Natural killer cell (primary cell): ENCODE results near the gene CNTNAP1. TPM values are rescaled to one million over a fixed set of nuclear protein-coding genes. Genes with fewer than 3 reads are reported as not detected.

Experiments
- ATAC-seq, 3 donors: fragments of 150-1000 bp in 2 of 3; fragments of 200-7000 bp in 1 of 3; cut with Tn5 transposase; 1 replicate in 1 of 3; 2 replicates in 2 of 3; pipeline ENCODE4 v1.10.0; 2021; ENCODE audit warnings: mild to moderate bottlenecking in 2 of 3, moderate library complexity in 2 of 3
- DNase-seq, 2 donors: peaks; one replicate each; pipeline versions ENCODE4 v3.0.0 to v3.0.0-alpha.2; 2013 to 2021; ENCODE audit warnings: mixed read lengths in 1 of 2
- H3K27ac ChIP-seq: one replicate; pipeline ENCODE4 v1.5.1; 2013; ENCODE audit warnings: mild to moderate bottlenecking, low read length
- H3K27me3 ChIP-seq: one replicate; pipeline ENCODE4 v1.6.1; 2013; ENCODE audit warnings: low read length; ENCODE audit not compliant: control insufficient read depth, insufficient read depth
- H3K36me3 ChIP-seq: one replicate; pipeline ENCODE4 v1.6.1; 2013; ENCODE audit warnings: low read length; ENCODE audit not compliant: control insufficient read depth, insufficient read depth
- H3K4me1 ChIP-seq: one replicate; pipeline ENCODE4 v1.6.1; 2013; ENCODE audit warnings: low read length; ENCODE audit not compliant: control insufficient read depth, insufficient read depth
- H3K4me3 ChIP-seq: one replicate; pipeline ENCODE4 v1.5.1; 2013; ENCODE audit warnings: low read length
- H3K9me3 ChIP-seq: one replicate; pipeline ENCODE4 v1.6.1; 2013; ENCODE audit warnings: low read length; ENCODE audit not compliant: control insufficient read depth, insufficient read depth
- H3K27ac Mint-ChIP-seq, 2 donors: one replicate each; pipeline ENCODE4 v1.8.0; 2022; ENCODE audit warnings: mild to moderate bottlenecking in 2 of 2, mixed read lengths in 2 of 2, moderate library complexity in 1 of 2
- H3K27me3 Mint-ChIP-seq, 2 donors: one replicate each; pipeline ENCODE4 v1.8.0; 2022; ENCODE audit warnings: low read depth in 2 of 2, mixed read lengths in 2 of 2
- H3K36me3 Mint-ChIP-seq: one replicate; pipeline ENCODE4 v1.8.0; 2022; ENCODE audit warnings: mixed read lengths
- H3K4me1 Mint-ChIP-seq, 2 donors: one replicate each; pipeline ENCODE4 v1.8.0; 2022; ENCODE audit warnings: mixed read lengths in 2 of 2
- H3K4me3 Mint-ChIP-seq: one replicate; pipeline ENCODE4 v1.8.0; 2022; ENCODE audit warnings: mild to moderate bottlenecking, moderate library complexity, mixed read lengths
- H3K9me3 Mint-ChIP-seq, 2 donors: one replicate each; pipeline ENCODE4 v1.8.0; 2022; ENCODE audit warnings: mixed read lengths in 2 of 2
- CTCF ChIP-seq: fragments of 200-600 bp; IDR thresholded peaks from one replicate; pipeline ENCODE4 v1.8.0; 2022; ENCODE audit warnings: antibody characterized with exemption
- WGBS: methylation state at CpG from one replicate; pipeline ENCODE4 v1.1.7; 2013; ENCODE audit warnings: missing lambda C conversion rate; ENCODE audit not compliant: insufficient coverage; 5-methylcytosine and 5-hydroxymethylcytosine counted together
- intact Hi-C: fragments of 100-400 bp; cut with micrococcal nuclease; formaldehyde crosslinking; loops from one replicate; pipeline ENCODE4 v1.14.2; 2022
- total RNA-seq, 4 donors: library from RNA; stranded (reverse); fragments of 120-200 nt in 1 of 4; gene quantifications; one replicate each; pipeline versions ENCODE4 v1.2.3 to v1.2.4, GENCODE V29; 2013 to 2022

The CNTNAP1 gene
- total RNA-seq, 3 donors from 2014 or later (not counting 1 experiment from before 2014, with no cell fraction given): 0.33 to 0.85 (median 0.39) TPM

GRCh38 chr17:42667088-42667951 is 15.0 kb upstream of the CNTNAP1 start:
- intact Hi-C loops: no loop called here
- DNase-seq (no peak), ATAC-seq (no peak)
- peaks cover 6 to 26% of the 10 kb centered on the region in 2 donors for H3K4me1 Mint-ChIP-seq
- no peaks in the 10 kb centered on the region for H3K9me3 Mint-ChIP-seq
- no peak for TF ChIP-seq CTCF
- H3K27ac Mint-ChIP-seq: no peak overlapping the region
- H3K4me3 Mint-ChIP-seq: no peak overlapping the region
- peaks cover 13% of the 10 kb centered on the region for H3K4me1 ChIP-seq
- H3K27ac ChIP-seq: no peak overlapping the region
- peaks cover 15% of the 10 kb centered on the region for H3K27me3 ChIP-seq
- H3K27me3 Mint-ChIP-seq: peaks cover 15 to 26% of the 10 kb centered on the region in 2 donors
- H3K4me3 ChIP-seq: no peak overlapping the region
- no peaks in the 10 kb centered on the region for H3K36me3 ChIP-seq
- H3K9me3 ChIP-seq: no peaks in the 10 kb centered on the region
- H3K36me3 Mint-ChIP-seq: no peaks in the 10 kb centered on the region
- 81% methylated on average over 7 of the region's 7 CpGs for WGBS

GRCh38 chr17:42669705-42669976 is 12.7 kb upstream of the CNTNAP1 start:
- no peaks in the 10 kb centered on the region for H3K36me3 ChIP-seq
- peaks cover 25% of the 10 kb centered on the region for H3K4me1 ChIP-seq
- Mint-ChIP-seq H3K27ac (no peak overlapping the region), H3K27me3 (peaks cover 15 to 37% of the 10 kb centered on the region in 2 donors), H3K4me3 (peak overlapping the region; percentile 71), H3K36me3 (no peaks in the 10 kb centered on the region), H3K9me3 (no peaks in the 10 kb centered on the region), H3K4me1 (peaks cover 11 to 35% of the 10 kb centered on the region in 2 donors)
- WGBS: 47% methylated on average over 12 of the region's 12 CpGs
- no peak overlapping the region for H3K4me3 ChIP-seq
- ATAC-seq (no peak), DNase-seq (no peak)
- H3K27ac ChIP-seq: no peak overlapping the region
- no peaks in the 10 kb centered on the region for H3K9me3 ChIP-seq
- peaks cover 37% of the 10 kb centered on the region for H3K27me3 ChIP-seq
- intact Hi-C loops: no loop called here
- TF ChIP-seq CTCF: no peak

- TF ChIP-seq CTCF: no peak
- intact Hi-C loops: no loop called here
- peaks cover 28% of the 10 kb centered on the region for H3K4me1 ChIP-seq
- no peaks in the 10 kb centered on the region for H3K9me3 ChIP-seq
- Mint-ChIP-seq H3K27me3 (peaks cover 15 to 42% of the 10 kb centered on the region in 2 donors), H3K4me3 (peak overlapping the region; percentile 79), H3K9me3 (no peaks in the 10 kb centered on the region), H3K27ac (peak overlapping the region in 1 of 2 donors; percentile 35), H3K36me3 (no peaks in the 10 kb centered on the region), H3K4me1 (peaks cover 11 to 37% of the 10 kb centered on the region in 2 donors)
- peak; percentile 76 to 83 (median 78) for ATAC-seq
- WGBS: 13% methylated on average over 87 of the region's 87 CpGs
- H3K4me3 ChIP-seq: peak overlapping the region; percentile 27
- no peak overlapping the region for H3K27ac ChIP-seq
- H3K27me3 ChIP-seq: peaks cover 38% of the 10 kb centered on the region
- H3K36me3 ChIP-seq: no peaks in the 10 kb centered on the region
- peak in 1 of 2 donors; percentile 75 for DNase-seq
Observed at GRCh38 chr17:42669977-42670788, 12.1 kb upstream of the CNTNAP1 start.
